HL-60 (cell line): ENCODE measurements around the gene PPP1R17.

Experiments used
- DNase-seq, 2 experiments: peaks; one replicate each; pipeline ENCODE4 v3.0.0-alpha.2; 2010 to 2020; ENCODE audit warnings: low read depth in 1 of 2, low spot score in 1 of 2
- H3K27ac ChIP-seq: fragments of 250-450 bp; sonication (Bioruptor Pico); replicated peaks from 2 replicates; pipeline ENCODE4 v1.5.1; 2020; ENCODE audit warnings: mild to moderate bottlenecking, moderate library complexity
- H3K27me3 ChIP-seq: fragments of 250-450 bp; sonication (Bioruptor Pico); 2 replicates; pipeline ENCODE4 v1.5.1; 2021; ENCODE audit warnings: mild to moderate bottlenecking, moderate library complexity; ENCODE audit not compliant: insufficient read depth, poor library complexity, severe bottlenecking
- H3K4me3 ChIP-seq: replicated peaks from 2 replicates; pipeline ENCODE4 v1.5.1; 2011; ENCODE audit warnings: mild to moderate bottlenecking, control low read depth, low read length; ENCODE audit not compliant: insufficient read depth
- GABPA ChIP-seq: IDR thresholded peaks from 2 replicates; pipeline ENCODE4 v1.6.1; 2012; ENCODE audit warnings: low read depth
- POLR2AphosphoS5 ChIP-seq: IDR thresholded peaks from 2 replicates; pipeline ENCODE4 v1.6.1; 2012; ENCODE audit warnings: low read depth
- SPI1 ChIP-seq: IDR thresholded peaks from 2 replicates; pipeline ENCODE4 v1.6.1; 2012; ENCODE audit warnings: low read depth, mild to moderate bottlenecking, borderline replicate concordance
- TF ChIP-seq, protein P1 (sequence below): IDR thresholded peaks from one replicate; pipeline ENCODE4 v1.5.1; 2011; ENCODE audit warnings: low read length, control low read depth, inconsistent platforms; ENCODE audit not compliant: insufficient read depth
- TF ChIP-seq, protein P2 (sequence below): IDR thresholded peaks from 2 replicates; pipeline ENCODE4 v1.6.1; 2012; ENCODE audit warnings: low read depth; ENCODE audit not compliant: insufficient replicate concordance

Gene PPP1R17

DNA sequence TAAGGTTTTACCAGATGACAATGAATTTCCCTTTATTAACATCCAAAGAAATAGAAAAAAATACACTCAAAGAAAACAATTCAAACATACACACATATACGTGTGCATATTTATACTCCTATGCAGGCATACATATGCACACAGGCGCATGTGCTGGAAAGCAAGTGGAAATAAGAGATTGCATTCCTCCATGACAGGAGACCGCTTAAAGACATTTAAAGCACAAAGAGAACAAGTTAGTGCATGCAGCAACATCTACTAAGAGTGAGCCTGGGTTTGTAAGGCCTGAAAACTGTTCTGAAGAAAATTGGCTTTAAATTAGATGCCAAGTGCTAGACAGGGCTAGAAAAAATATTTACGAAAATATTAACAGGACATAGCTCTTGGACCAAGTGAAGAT, 40.1 kb upstream of the PPP1R17 start:
- Histone ChIP-seq H3K27ac (no peak overlapping the region), H3K4me3 (no peak overlapping the region), H3K27me3 (no peaks in the 10 kb centered on the region)
- DNase-seq: no peak
- TF ChIP-seq GABPA (no peak), POLR2AphosphoS5 (no peak), SPI1 (no peak)
- TF ChIP-seq, protein P1, sequence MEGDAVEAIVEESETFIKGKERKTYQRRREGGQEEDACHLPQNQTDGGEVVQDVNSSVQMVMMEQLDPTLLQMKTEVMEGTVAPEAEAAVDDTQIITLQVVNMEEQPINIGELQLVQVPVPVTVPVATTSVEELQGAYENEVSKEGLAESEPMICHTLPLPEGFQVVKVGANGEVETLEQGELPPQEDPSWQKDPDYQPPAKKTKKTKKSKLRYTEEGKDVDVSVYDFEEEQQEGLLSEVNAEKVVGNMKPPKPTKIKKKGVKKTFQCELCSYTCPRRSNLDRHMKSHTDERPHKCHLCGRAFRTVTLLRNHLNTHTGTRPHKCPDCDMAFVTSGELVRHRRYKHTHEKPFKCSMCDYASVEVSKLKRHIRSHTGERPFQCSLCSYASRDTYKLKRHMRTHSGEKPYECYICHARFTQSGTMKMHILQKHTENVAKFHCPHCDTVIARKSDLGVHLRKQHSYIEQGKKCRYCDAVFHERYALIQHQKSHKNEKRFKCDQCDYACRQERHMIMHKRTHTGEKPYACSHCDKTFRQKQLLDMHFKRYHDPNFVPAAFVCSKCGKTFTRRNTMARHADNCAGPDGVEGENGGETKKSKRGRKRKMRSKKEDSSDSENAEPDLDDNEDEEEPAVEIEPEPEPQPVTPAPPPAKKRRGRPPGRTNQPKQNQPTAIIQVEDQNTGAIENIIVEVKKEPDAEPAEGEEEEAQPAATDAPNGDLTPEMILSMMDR: no peak
- TF ChIP-seq, protein P2, sequence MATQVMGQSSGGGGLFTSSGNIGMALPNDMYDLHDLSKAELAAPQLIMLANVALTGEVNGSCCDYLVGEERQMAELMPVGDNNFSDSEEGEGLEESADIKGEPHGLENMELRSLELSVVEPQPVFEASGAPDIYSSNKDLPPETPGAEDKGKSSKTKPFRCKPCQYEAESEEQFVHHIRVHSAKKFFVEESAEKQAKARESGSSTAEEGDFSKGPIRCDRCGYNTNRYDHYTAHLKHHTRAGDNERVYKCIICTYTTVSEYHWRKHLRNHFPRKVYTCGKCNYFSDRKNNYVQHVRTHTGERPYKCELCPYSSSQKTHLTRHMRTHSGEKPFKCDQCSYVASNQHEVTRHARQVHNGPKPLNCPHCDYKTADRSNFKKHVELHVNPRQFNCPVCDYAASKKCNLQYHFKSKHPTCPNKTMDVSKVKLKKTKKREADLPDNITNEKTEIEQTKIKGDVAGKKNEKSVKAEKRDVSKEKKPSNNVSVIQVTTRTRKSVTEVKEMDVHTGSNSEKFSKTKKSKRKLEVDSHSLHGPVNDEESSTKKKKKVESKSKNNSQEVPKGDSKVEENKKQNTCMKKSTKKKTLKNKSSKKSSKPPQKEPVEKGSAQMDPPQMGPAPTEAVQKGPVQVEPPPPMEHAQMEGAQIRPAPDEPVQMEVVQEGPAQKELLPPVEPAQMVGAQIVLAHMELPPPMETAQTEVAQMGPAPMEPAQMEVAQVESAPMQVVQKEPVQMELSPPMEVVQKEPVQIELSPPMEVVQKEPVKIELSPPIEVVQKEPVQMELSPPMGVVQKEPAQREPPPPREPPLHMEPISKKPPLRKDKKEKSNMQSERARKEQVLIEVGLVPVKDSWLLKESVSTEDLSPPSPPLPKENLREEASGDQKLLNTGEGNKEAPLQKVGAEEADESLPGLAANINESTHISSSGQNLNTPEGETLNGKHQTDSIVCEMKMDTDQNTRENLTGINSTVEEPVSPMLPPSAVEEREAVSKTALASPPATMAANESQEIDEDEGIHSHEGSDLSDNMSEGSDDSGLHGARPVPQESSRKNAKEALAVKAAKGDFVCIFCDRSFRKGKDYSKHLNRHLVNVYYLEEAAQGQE: no peak

DNA sequence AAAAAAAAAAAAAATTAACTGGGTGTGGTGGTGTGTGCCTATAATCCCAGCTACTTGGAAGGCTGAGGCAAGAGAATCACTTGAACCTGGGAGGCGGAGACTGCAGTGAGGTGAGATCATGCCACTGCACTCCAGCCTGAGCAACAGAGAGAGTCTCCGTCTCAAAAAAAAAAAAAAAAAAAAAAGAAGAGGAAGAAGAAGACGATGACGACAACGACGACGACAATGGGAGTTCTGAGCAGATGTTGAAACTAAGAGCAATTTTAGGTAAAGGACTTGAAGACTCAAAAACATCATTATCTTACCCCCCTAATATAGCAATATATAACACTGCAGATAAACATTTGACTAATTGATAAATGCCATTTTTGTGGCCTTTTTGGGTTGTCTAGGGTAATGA, 39.5 kb upstream of the PPP1R17 start:
- Histone ChIP-seq H3K27me3 (no peaks in the 10 kb centered on the region), H3K4me3 (no peak overlapping the region), H3K27ac (no peak overlapping the region)
- no peak for TF ChIP-seq SPI1
- TF ChIP-seq POLR2AphosphoS5: no peak
- no peak for TF ChIP-seq GABPA
- TF ChIP-seq, protein P2: no peak
- TF ChIP-seq, protein P1: no peak
- DNase-seq: no peak

DNA sequence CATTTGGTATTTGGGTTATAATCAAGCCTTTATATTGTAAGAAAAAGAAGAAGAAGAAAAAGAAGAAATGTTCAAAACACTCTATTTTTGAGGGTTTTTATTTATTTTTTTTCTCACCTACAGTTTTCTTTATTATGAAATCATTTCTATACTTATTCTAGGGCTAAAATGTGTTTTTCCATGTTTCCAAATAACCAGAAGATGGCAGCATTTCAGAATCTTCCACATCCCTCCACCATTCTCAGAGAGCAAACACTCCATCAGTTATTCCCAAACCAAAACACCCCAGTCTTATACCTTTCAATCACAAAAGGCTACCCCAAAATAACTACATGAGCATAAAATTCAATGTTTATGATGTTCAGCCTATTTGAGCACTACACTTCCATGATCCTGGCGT, 38.7 kb upstream of the PPP1R17 start:
- Histone ChIP-seq H3K27me3 (no peaks in the 10 kb centered on the region), H3K4me3 (no peak overlapping the region), H3K27ac (no peak overlapping the region)
- TF ChIP-seq GABPA (no peak), SPI1 (no peak), POLR2AphosphoS5 (no peak)
- TF ChIP-seq, protein P1: no peak
- TF ChIP-seq, protein P2: no peak
- no peak for DNase-seq
